ENCODE data around the gene CDIP1. TPM values are rescaled to one million over a fixed set of nuclear protein-coding genes. Genes with fewer than 3 reads are reported as not detected.

CDIP1 gene
- total and polyA plus RNA-seq, 2 experiments from 2014 or later: 39.2 to 57.6 TPM

DNA sequence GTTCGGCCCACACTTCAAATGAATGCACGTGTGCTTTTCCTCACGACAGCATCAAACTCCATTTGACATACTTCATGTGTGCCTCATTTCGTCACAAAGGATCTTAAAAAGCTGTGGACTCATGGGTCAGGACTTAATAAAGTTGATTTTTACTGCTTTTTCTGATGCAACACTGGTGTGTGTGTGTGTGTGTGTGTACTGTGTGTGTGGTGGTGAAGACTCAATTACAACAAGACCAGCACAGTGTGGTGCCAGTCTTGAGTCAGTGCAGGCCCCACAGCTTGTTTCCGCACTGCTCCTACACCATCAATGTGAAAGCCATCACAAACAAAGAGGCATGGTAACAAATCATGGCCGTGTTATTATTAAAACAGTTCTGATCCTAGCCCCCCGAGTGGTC, 17.7 kb downstream of the CDIP1 start (continued):
- TF ChIP-seq, protein P1, sequence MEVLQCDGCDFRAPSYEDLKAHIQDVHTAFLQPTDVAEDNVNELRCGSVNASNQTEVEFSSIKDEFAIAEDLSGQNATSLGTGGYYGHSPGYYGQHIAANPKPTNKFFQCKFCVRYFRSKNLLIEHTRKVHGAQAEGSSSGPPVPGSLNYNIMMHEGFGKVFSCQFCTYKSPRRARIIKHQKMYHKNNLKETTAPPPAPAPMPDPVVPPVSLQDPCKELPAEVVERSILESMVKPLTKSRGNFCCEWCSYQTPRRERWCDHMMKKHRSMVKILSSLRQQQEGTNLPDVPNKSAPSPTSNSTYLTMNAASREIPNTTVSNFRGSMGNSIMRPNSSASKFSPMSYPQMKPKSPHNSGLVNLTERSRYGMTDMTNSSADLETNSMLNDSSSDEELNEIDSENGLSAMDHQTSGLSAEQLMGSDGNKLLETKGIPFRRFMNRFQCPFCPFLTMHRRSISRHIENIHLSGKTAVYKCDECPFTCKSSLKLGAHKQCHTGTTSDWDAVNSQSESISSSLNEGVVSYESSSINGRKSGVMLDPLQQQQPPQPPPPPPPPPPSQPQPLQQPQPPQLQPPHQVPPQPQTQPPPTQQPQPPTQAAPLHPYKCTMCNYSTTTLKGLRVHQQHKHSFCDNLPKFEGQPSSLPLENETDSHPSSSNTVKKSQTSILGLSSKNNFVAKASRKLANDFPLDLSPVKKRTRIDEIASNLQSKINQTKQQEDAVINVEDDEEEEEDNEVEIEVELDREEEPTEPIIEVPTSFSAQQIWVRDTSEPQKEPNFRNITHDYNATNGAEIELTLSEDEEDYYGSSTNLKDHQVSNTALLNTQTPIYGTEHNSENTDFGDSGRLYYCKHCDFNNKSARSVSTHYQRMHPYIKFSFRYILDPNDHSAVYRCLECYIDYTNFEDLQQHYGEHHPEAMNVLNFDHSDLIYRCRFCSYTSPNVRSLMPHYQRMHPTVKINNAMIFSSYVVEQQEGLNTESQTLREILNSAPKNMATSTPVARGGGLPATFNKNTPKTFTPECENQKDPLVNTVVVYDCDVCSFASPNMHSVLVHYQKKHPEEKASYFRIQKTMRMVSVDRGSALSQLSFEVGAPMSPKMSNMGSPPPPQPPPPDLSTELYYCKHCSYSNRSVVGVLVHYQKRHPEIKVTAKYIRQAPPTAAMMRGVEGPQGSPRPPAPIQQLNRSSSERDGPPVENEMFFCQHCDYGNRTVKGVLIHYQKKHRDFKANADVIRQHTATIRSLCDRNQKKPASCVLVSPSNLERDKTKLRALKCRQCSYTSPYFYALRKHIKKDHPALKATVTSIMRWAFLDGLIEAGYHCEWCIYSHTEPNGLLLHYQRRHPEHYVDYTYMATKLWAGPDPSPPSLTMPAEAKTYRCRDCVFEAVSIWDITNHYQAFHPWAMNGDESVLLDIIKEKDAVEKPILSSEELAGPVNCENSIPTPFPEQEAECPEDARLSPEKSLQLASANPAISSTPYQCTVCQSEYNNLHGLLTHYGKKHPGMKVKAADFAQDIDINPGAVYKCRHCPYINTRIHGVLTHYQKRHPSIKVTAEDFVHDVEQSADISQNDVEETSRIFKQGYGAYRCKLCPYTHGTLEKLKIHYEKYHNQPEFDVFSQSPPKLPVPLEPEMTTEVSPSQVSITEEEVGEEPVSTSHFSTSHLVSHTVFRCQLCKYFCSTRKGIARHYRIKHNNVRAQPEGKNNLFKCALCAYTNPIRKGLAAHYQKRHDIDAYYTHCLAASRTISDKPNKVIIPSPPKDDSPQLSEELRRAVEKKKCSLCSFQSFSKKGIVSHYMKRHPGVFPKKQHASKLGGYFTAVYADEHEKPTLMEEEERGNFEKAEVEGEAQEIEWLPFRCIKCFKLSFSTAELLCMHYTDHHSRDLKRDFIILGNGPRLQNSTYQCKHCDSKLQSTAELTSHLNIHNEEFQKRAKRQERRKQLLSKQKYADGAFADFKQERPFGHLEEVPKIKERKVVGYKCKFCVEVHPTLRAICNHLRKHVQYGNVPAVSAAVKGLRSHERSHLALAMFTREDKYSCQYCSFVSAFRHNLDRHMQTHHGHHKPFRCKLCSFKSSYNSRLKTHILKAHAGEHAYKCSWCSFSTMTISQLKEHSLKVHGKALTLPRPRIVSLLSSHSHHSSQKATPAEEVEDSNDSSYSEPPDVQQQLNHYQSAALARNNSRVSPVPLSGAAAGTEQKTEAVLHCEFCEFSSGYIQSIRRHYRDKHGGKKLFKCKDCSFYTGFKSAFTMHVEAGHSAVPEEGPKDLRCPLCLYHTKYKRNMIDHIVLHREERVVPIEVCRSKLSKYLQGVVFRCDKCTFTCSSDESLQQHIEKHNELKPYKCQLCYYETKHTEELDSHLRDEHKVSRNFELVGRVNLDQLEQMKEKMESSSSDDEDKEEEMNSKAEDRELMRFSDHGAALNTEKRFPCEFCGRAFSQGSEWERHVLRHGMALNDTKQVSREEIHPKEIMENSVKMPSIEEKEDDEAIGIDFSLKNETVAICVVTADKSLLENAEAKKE (CRISPR knock-in tag; IDR thresholded peaks at IDR 0.05): no peak

DNA sequence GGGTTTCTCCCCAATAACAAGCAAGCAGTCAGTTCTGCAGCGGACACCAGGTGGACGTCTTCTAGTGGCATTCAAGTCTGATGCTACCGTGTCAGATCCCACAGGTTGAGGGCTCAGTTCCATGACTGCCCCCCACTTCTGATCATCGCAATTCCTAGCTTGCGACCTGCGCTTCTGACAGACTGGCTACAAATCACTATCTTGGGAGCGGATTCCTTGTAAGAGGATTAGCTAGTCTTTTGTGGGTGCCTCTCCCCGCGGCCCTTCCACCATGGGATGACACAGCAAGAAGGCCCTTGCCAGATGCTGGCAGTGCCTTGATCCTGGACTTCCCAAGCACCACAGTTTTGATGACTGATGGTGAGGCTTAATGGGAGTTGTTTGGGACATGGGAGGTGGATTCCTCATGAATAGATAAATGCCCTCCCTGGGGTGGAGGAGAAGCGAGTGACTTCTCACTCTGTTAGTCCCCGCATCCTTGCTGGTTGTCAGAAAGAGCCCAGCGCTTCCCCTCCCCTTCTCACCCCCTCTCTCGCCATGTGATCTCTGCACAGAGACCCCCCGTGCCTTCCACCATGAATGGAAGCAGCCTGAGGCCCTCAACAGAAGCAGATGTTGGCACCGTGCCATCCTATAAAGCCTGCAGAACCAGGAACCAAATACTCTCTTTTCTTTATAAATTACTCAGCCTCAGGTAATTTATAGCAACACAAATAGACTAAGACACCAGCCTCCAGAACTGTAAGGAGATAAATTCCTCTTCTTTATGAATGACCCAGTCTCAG, 19.1 kb downstream of the CDIP1 start:
- Mint-ChIP-seq H3K36me3 (ENCODE audit: low read depth) (peaks cover 11% of the 10 kb centered on the region; the same call in 2 of the 3 replicates), H3K4me1 (peaks cover 64% of the 10 kb centered on the region), H3K27me3 (ENCODE audit: insufficient read depth, low read depth, poor library complexity) (peaks cover 4% of the 10 kb centered on the region), H3K9me3 (no peaks in the 10 kb centered on the region), H3K4me3 (no peak overlapping the region), H3K27ac (peak overlapping the region; percentile 53)
- H3K27ac ChIP-seq (ENCODE audit: low read depth): 0 out of 2 replicates have a peak overlapping the region, but pooled peaks have one; percentile 55
- no peak overlapping the region for H2AFZ ChIP-seq
- H3K27me3 ChIP-seq (ENCODE audit: insufficient read depth): no peaks in the 10 kb centered on the region
- no peak for ATAC-seq
- no peak for TF ChIP-seq NANOG (IDR thresholded peaks at IDR 0.05; ENCODE audit: borderline replicate concordance)
- TF ChIP-seq JUNB (IDR thresholded peaks at IDR 0.05; ENCODE audit: unreplicated experiment): no peak
- no peak for TF ChIP-seq POLR2AphosphoS5 (IDR thresholded peaks at IDR 0.05; ENCODE audit: low read depth)
- TF ChIP-seq, protein P2, sequence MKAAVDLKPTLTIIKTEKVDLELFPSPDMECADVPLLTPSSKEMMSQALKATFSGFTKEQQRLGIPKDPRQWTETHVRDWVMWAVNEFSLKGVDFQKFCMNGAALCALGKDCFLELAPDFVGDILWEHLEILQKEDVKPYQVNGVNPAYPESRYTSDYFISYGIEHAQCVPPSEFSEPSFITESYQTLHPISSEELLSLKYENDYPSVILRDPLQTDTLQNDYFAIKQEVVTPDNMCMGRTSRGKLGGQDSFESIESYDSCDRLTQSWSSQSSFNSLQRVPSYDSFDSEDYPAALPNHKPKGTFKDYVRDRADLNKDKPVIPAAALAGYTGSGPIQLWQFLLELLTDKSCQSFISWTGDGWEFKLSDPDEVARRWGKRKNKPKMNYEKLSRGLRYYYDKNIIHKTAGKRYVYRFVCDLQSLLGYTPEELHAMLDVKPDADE (IDR thresholded peaks at IDR 0.05): no peak
- H3K4me3 ChIP-seq: no peak overlapping the region
- H3K4me2 ChIP-seq: no peak overlapping the region
- peaks cover 42% of the 10 kb centered on the region for H3K79me2 ChIP-seq (replicated peaks; ENCODE audit: insufficient read depth)
- H3K36me3 ChIP-seq (ENCODE audit: insufficient read depth): no peaks in the 10 kb centered on the region
- H4K20me1 ChIP-seq (replicated peaks; ENCODE audit: insufficient read depth): peaks cover 19% of the 10 kb centered on the region
- H3F3A ChIP-seq (replicated peaks; ENCODE audit: low read depth): peaks cover 8% of the 10 kb centered on the region; the same call in 1 of the 2 replicates
- no peaks in the 10 kb centered on the region for H3K9me2 ChIP-seq (ENCODE audit: insufficient read depth)
- DNase-seq (ENCODE audit: low spot score): no peak
- H3K4me1 ChIP-seq (ENCODE audit: insufficient read depth): peaks cover 44% of the 10 kb centered on the region
